B cell (primary cell): ENCODE data around the gene OMA1.

Source experiments
- EZH2 ChIP-seq: IDR thresholded peaks from 2 replicates; pipeline ENCODE4 v1.6.1; 2012; ENCODE audit warnings: borderline replicate concordance, low read depth, mild to moderate bottlenecking, moderate library complexity, low read length; ENCODE audit not compliant: insufficient read depth, poor library complexity, severe bottlenecking
- TF ChIP-seq, protein P1 (sequence below): fragments of 200-600 bp; IDR thresholded peaks from one replicate; pipeline ENCODE4 v1.8.0; 2022; ENCODE audit warnings: antibody characterized with exemption, mild to moderate bottlenecking

DNA sequence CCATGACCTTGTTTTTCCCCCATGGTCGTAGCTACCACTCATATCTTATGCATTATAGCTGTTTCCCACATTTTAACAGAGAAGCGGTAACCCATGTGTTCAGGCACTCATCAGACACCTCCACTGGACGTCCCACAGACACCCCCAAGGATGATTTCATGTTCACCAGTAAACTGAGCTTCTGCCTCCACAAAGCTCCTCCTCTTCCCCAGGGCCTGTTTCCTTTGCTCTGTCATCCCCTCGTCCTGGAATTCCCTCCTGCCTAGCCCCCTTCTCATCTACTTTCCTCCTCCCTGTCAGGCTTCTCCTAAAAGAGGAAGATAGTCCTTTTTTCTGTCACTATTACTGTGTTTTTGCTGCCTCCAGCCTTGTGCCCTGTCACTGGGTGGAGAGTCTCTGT lies 111.2 kb downstream of the OMA1 start:
- TF ChIP-seq, protein P1, sequence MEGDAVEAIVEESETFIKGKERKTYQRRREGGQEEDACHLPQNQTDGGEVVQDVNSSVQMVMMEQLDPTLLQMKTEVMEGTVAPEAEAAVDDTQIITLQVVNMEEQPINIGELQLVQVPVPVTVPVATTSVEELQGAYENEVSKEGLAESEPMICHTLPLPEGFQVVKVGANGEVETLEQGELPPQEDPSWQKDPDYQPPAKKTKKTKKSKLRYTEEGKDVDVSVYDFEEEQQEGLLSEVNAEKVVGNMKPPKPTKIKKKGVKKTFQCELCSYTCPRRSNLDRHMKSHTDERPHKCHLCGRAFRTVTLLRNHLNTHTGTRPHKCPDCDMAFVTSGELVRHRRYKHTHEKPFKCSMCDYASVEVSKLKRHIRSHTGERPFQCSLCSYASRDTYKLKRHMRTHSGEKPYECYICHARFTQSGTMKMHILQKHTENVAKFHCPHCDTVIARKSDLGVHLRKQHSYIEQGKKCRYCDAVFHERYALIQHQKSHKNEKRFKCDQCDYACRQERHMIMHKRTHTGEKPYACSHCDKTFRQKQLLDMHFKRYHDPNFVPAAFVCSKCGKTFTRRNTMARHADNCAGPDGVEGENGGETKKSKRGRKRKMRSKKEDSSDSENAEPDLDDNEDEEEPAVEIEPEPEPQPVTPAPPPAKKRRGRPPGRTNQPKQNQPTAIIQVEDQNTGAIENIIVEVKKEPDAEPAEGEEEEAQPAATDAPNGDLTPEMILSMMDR = no peak
- no peak for TF ChIP-seq EZH2
